Epithelial cell of proximal tubule (primary cell): ENCODE results near the gene MPI. TPM values are rescaled to one million over a fixed set of nuclear protein-coding genes. Genes with fewer than 3 reads are reported as not detected.
"Not testable (repeated sequence)": the region's sequence is repeated elsewhere in the genome, so short reads cannot be mapped to it uniquely, and the experiment has no call there.

Experiments used
- DNase-seq: peaks from one replicate; pipeline ENCODE4 v3.0.0-alpha.2; 2011; ENCODE audit warnings: low read depth
- H3K4me3 ChIP-seq: 2 replicates; pipeline ENCODE4 v1.5.1; 2011; ENCODE audit warnings: low read depth, mild to moderate bottlenecking, low read length
- CTCF ChIP-seq: conservative IDR thresholded peaks from 2 replicates; pipeline ENCODE4 v1.5.1; 2012; ENCODE audit warnings: low read depth, mild to moderate bottlenecking, low read length
- total RNA-seq: library from RNA; depleted of rRNA; stranded (reverse); fragments of >200 nt; gene quantifications from 2 replicates; pipeline ENCODE4 v1.2.3, GENCODE V29; 2015

MPI gene
- total RNA-seq, 1 donor from 2014 or later = 64.2 TPM

GRCh38 chr15:74882528-74882927 is 7.3 kb upstream of the MPI start:
- no peak overlapping the region for H3K4me3 ChIP-seq
- DNase-seq = no peak
- no peak for TF ChIP-seq CTCF

- TF ChIP-seq CTCF = no peak
- H3K4me3 ChIP-seq = no peak overlapping the region
- no peak for DNase-seq
These were observed 5.2 kb upstream of the MPI start for GRCh38 chr15:74884428-74885223.

GRCh38 chr15:74885461-74885860 is 4.4 kb upstream of the MPI start:
- no peak for TF ChIP-seq CTCF
- no peak overlapping the region for H3K4me3 ChIP-seq
- DNase-seq = no peak

GRCh38 chr15:74887537-74888193 is 2.2 kb upstream of the MPI start:
- H3K4me3 ChIP-seq, DNase-seq: not testable (repeated sequence)

GRCh38 chr15:74888716-74889115 is 1.1 kb upstream of the MPI start:
- no peak for TF ChIP-seq CTCF
- no peak for DNase-seq
- H3K4me3 ChIP-seq = no peak overlapping the region

GRCh38 chr15:74889390-74889882 is 406 bp upstream of the MPI start:
- peak overlapping the region; percentile 84 for H3K4me3 ChIP-seq
- no peak for DNase-seq
- no peak for TF ChIP-seq CTCF

- peak overlapping the region; percentile 84 for H3K4me3 ChIP-seq
- no peak for DNase-seq
- no peak for TF ChIP-seq CTCF
These were observed 771 bp downstream of the MPI start for GRCh38 chr15:74890665-74890960.
